Measurements from ENCODE around the gene PTGES2.

The PTGES2 gene

DNA sequence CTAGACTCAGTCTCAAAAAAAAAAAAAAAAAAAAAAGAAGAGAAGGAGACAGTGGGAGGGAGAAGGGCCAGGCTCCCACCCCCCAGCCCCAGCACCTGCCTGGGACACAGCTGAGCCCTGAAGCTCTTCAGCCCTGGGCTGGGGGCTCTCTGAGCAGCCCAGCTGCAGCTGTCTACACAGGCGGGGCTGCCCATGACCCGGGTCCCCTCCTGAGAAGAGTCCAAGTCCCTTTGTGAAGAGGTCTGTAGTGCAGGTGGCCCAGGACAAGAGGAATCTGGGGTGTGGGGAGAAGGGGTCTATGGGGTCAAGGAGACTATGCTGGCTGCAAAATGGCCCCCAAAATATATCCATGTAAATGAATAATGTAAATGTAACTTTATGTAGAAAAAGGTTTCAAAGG, 15.1 kb upstream of the PTGES2 start:
- no peak overlapping the region for H3K27ac Mint-ChIP-seq
- no peak for DNase-seq
- no peak overlapping the region for H3K4me3 Mint-ChIP-seq
- H3K9me3 Mint-ChIP-seq: peaks cover 3% of the 10 kb centered on the region
- H3K4me1 Mint-ChIP-seq: peaks cover 38% of the 10 kb centered on the region
- H3K27me3 Mint-ChIP-seq (ENCODE audit: low read depth, poor library complexity): peaks cover 5% of the 10 kb centered on the region
- H3K36me3 Mint-ChIP-seq (ENCODE audit: low read depth): no peaks in the 10 kb centered on the region
- TF ChIP-seq, protein P1, sequence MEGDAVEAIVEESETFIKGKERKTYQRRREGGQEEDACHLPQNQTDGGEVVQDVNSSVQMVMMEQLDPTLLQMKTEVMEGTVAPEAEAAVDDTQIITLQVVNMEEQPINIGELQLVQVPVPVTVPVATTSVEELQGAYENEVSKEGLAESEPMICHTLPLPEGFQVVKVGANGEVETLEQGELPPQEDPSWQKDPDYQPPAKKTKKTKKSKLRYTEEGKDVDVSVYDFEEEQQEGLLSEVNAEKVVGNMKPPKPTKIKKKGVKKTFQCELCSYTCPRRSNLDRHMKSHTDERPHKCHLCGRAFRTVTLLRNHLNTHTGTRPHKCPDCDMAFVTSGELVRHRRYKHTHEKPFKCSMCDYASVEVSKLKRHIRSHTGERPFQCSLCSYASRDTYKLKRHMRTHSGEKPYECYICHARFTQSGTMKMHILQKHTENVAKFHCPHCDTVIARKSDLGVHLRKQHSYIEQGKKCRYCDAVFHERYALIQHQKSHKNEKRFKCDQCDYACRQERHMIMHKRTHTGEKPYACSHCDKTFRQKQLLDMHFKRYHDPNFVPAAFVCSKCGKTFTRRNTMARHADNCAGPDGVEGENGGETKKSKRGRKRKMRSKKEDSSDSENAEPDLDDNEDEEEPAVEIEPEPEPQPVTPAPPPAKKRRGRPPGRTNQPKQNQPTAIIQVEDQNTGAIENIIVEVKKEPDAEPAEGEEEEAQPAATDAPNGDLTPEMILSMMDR (IDR thresholded peaks at IDR 0.05): no peak

DNA sequence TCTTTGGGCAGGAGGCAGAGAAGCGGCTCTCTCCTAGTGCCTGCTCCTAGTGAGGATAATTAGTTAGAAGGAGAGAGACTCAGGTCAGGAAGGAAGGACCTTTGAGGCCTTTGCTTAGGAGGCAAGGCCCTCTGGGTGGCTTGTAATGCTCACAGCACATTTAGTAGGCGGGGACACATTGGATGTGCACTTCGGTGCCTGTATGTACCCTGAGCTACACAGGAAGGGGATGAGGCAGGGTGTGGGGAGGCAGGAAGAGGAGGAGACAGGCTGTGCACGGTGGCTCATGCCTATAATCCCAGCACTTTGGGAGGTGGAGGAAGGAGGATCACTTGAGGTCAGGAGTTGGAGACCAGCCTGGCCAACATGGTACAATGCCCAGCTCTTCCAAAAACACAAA, 14.5 kb upstream of the PTGES2 start:
- TF ChIP-seq, protein P1 (IDR thresholded peaks at IDR 0.05): no peak
- Mint-ChIP-seq H3K36me3 (ENCODE audit: low read depth) (no peaks in the 10 kb centered on the region), H3K4me1 (peaks cover 43% of the 10 kb centered on the region), H3K27me3 (ENCODE audit: low read depth, poor library complexity) (peaks cover 8% of the 10 kb centered on the region), H3K27ac (no peak overlapping the region), H3K4me3 (no peak overlapping the region), H3K9me3 (peaks cover 3% of the 10 kb centered on the region)
- DNase-seq: no peak

GRCh38 chr9:128141604-128142003, 14.1 kb upstream of the PTGES2 start:
- Mint-ChIP-seq H3K9me3 (peaks cover 3% of the 10 kb centered on the region), H3K4me3 (no peak overlapping the region), H3K36me3 (ENCODE audit: low read depth) (no peaks in the 10 kb centered on the region), H3K27me3 (ENCODE audit: low read depth, poor library complexity) (peaks cover 13% of the 10 kb centered on the region), H3K4me1 (peaks cover 42% of the 10 kb centered on the region), H3K27ac (no peak overlapping the region)
- no peak for DNase-seq
- TF ChIP-seq, protein P1 (IDR thresholded peaks at IDR 0.05): no peak

DNA sequence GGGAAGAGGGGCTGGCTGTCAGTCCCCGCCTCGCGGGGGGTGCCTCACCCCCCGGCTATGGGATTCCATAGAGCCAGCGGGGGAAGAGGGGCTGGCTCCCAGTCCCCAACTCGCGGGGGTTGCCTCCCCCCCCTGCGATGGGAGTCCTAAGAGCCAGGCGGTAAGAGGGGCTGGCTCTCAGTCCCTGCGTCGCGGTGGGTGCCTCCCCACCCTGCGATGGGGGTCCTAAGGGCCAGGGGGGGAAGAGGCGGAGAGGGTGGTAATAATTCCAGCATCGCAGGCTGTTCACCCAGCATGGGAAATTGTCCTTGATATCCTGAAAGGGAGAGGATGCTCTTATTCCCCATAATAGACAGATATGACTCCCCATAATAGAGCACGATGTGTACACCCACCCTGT, 12.1 kb upstream of the PTGES2 start:
- Mint-ChIP-seq H3K36me3 (ENCODE audit: low read depth) (no peaks in the 10 kb centered on the region), H3K27me3 (ENCODE audit: low read depth, poor library complexity) (peaks cover 17% of the 10 kb centered on the region), H3K9me3 (peaks cover 10% of the 10 kb centered on the region), H3K4me1 (peaks cover 42% of the 10 kb centered on the region), H3K4me3 (no peak overlapping the region), H3K27ac (no peak overlapping the region)
- TF ChIP-seq, protein P1 (IDR thresholded peaks at IDR 0.05): no peak
- no peak for DNase-seq

- TF ChIP-seq, protein P1 (IDR thresholded peaks at IDR 0.05): no peak
- no peak for DNase-seq
- H3K27me3 Mint-ChIP-seq (ENCODE audit: low read depth, poor library complexity): peaks cover 29% of the 10 kb centered on the region
- H3K9me3 Mint-ChIP-seq: peaks cover 24% of the 10 kb centered on the region
- peaks cover 46% of the 10 kb centered on the region for H3K4me1 Mint-ChIP-seq
- H3K36me3 Mint-ChIP-seq (ENCODE audit: low read depth): peaks cover 5% of the 10 kb centered on the region
- H3K27ac Mint-ChIP-seq: no peak overlapping the region
- H3K4me3 Mint-ChIP-seq: no peak overlapping the region
Measured at GRCh38 chr9:128138001-128138400, 10.5 kb upstream of the PTGES2 start.
